Thyroid gland (tissue), 4 donors: Measurements from ENCODE around the gene BAG1. TPM values are rescaled to one million over a fixed set of nuclear protein-coding genes. Genes with fewer than 3 reads are reported as not detected.

Experiments
- DNase-seq, 2 donors: peaks; one replicate each; pipeline ENCODE4 v3.0.0-alpha.2; 2019
- H3K27ac ChIP-seq, 3 donors: fragments of 200-600 bp; sonication (generic); 1 replicate in 2 of 3; 2 replicates in 1 of 3; pipeline ENCODE4 v1.5.1; 2016 to 2019; ENCODE audit warnings: mild to moderate bottlenecking in 1 of 3, moderate library complexity in 1 of 3
- H3K27me3 ChIP-seq: fragments of 200-600 bp; sonication (generic); one replicate; pipeline ENCODE4 v1.5.1; 2019
- H3K36me3 ChIP-seq, 2 donors: fragments of 200-600 bp; sonication (generic); one replicate each; pipeline ENCODE4 v1.5.1; 2016 to 2019
- H3K4me1 ChIP-seq, 2 donors: fragments of 200-600 bp; sonication (generic); one replicate each; pipeline ENCODE4 v1.5.1; 2017 to 2019
- H3K4me3 ChIP-seq, 3 donors: fragments of 200-600 bp; sonication (generic); replicated peaks in 1 of 3; 1 replicate in 2 of 3; 2 replicates in 1 of 3; pipeline ENCODE4 v1.5.1; 2016; ENCODE audit warnings: mild to moderate bottlenecking in 1 of 3
- H3K9me3 ChIP-seq: fragments of 200-600 bp; sonication (generic); one replicate; pipeline ENCODE4 v1.5.1; 2017
- POLR2A ChIP-seq, 2 donors: fragments of 450-650 bp; IDR thresholded peaks; one replicate each; pipeline ENCODE4 v1.6.1; 2017; ENCODE audit warnings: antibody characterized with exemption in 2 of 2, mild to moderate bottlenecking in 2 of 2, moderate library complexity in 1 of 2
- WGBS, 2 donors: methylation state at CpG; one replicate each; pipeline ENCODE4 v1.1.5; 2017; 5-methylcytosine and 5-hydroxymethylcytosine counted together
- intact Hi-C: fragments of 100-400 bp; cut with DNase I; formaldehyde crosslinking; loops from one replicate; pipeline ENCODE4 v1.15.1; 2023
- total RNA-seq, 4 donors: library from RNA; depleted of rRNA; stranded (reverse); fragments of >200 nt; gene quantifications; one replicate each; pipeline ENCODE4 v1.2.3, GENCODE V29; 2016
- TF ChIP-seq, protein P1 (sequence below), 6 experiments: fragments of 200-600 bp in 3 of 6; fragments of 450-650 bp in 3 of 6; sonication (generic) in 3 of 6; IDR thresholded peaks; one replicate each; pipeline ENCODE4 v1.5.1; 2016 to 2019; ENCODE audit warnings: antibody characterized with exemption in 6 of 6, mild to moderate bottlenecking in 2 of 6, inconsistent platforms in 1 of 6, moderate library complexity in 1 of 6

Gene BAG1
- total RNA-seq, 4 donors from 2014 or later, result 72.0 to 135 (median 99.3) TPM

DNA sequence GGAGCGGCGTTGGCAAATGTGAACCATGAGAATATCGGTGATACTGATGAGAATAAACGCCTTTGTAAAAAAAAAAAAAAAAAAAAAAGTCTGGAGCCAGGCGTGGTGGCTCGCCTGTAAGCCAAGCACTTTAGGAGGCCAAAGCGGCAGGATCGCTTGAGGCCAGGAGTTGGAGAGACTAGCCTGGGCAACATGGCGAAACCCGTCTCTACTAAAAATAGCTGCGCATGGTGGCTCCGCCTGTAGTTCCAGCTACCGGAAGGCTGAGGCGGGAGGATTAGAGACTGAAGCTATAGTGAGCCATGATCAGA is 25.4 kb upstream of the BAG1 start:
- Histone ChIP-seq H3K4me3 (peak overlapping the region; percentile 61 to 71 (median 69)), H3K36me3 (peaks cover 0 to under 1% of the 10 kb centered on the region in 2 donors), H3K4me1 (peaks cover 22 to 29% of the 10 kb centered on the region in 2 donors), H3K27me3 (no peaks in the 10 kb centered on the region), H3K27ac (peak overlapping the region; percentile 97 to 99 (median 98)), H3K9me3 (no peaks in the 10 kb centered on the region)
- no peak for DNase-seq
- intact Hi-C loops, result loop anchor here (10.0 kb wide), 1 partner anchor 175 kb away; no protein-coding TSS in a partner anchor
- no peak for TF ChIP-seq POLR2A (IDR thresholded peaks at IDR 0.05)
- TF ChIP-seq, protein P1, sequence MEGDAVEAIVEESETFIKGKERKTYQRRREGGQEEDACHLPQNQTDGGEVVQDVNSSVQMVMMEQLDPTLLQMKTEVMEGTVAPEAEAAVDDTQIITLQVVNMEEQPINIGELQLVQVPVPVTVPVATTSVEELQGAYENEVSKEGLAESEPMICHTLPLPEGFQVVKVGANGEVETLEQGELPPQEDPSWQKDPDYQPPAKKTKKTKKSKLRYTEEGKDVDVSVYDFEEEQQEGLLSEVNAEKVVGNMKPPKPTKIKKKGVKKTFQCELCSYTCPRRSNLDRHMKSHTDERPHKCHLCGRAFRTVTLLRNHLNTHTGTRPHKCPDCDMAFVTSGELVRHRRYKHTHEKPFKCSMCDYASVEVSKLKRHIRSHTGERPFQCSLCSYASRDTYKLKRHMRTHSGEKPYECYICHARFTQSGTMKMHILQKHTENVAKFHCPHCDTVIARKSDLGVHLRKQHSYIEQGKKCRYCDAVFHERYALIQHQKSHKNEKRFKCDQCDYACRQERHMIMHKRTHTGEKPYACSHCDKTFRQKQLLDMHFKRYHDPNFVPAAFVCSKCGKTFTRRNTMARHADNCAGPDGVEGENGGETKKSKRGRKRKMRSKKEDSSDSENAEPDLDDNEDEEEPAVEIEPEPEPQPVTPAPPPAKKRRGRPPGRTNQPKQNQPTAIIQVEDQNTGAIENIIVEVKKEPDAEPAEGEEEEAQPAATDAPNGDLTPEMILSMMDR (IDR thresholded peaks at IDR 0.05), result no peak
- 0 to 2% methylated on average over 14 of the region's 14 CpGs for WGBS, 2 donors

DNA sequence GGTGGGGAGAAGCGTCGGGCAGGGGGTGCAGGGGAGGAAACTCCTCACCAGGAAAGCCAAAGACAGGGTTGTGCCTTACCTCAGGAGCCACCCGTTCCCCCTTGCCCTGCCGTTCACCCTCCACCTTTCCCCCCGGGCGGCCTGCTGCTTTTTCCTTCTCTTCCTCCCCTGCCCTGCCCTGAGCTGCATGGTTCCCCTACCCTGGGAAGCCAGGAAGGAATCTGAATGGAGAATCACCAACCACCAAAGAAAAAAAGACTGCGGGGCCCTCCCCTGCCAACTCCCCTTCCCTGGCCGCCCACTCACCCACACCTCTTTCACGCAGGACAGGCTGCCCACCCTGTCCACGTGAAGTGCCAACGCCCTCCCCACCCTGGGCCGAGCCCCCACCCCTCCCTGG is 25.0 kb upstream of the BAG1 start:
- Histone ChIP-seq H3K4me1 (peaks cover 22 to 29% of the 10 kb centered on the region in 2 donors), H3K4me3 (peak overlapping the region in 2 of 3 donors; percentile 61 to 71), H3K27ac (peak overlapping the region; percentile 97 to 99 (median 98)), H3K36me3 (no peaks in the 10 kb centered on the region), H3K27me3 (no peaks in the 10 kb centered on the region), H3K9me3 (no peaks in the 10 kb centered on the region)
- WGBS, 2 donors, result 9 to 17% methylated on average over 10 to 12 of the region's 12 CpGs
- intact Hi-C loops, result loop anchor here (10.0 kb wide), 1 partner anchor 175 kb away; no protein-coding TSS in a partner anchor
- TF ChIP-seq, protein P1 (IDR thresholded peaks at IDR 0.05), result no peak
- no peak for TF ChIP-seq POLR2A (IDR thresholded peaks at IDR 0.05)
- peak; percentile 7 to 15 for DNase-seq

DNA sequence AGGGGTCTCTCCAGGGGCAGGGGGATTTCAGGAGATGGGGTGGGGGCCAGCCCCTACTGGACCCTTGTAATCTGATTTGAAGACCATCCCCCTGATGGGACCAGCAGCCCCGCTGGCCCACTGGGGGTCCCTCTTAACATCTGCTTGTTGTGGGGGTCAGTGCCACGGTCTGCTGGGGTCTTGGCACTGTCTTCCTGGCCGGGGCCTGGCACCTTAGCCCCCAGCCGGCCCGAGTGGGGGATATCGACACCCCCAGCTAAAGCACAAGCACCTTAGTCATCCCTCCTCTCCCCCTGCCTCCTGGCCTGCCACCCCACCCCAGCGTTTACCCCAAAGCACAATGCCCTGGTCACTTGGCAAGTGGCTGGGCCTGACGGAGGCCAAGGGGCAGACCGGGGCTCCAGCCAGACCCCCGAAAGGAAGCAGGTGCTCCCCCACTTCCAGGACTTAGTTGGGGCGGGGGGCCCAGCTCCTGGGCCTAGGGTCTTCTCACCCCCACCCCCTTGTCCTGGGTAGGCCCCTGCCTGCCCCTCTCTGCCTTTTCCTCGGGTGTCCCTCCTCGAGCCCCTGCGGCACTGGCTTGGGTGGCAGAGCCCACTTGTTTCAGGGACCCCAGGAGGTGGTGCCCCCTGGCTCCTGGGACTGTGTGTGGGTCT is 24.4 kb upstream of the BAG1 start:
- Histone ChIP-seq H3K4me1 (peaks cover 22 to 29% of the 10 kb centered on the region in 2 donors), H3K4me3 (peak overlapping the region in 1 of 3 donors; percentile 71), H3K36me3 (no peaks in the 10 kb centered on the region), H3K27me3 (no peaks in the 10 kb centered on the region), H3K9me3 (no peaks in the 10 kb centered on the region), H3K27ac (peak overlapping the region; percentile 97 to 99 (median 98))
- WGBS, 2 donors, result 77 to 78% methylated on average over 7 to 9 of the region's 14 CpGs
- TF ChIP-seq, protein P1 (IDR thresholded peaks at IDR 0.05), result no peak
- TF ChIP-seq POLR2A (IDR thresholded peaks at IDR 0.05), result no peak
- no peak for DNase-seq
- intact Hi-C loops, result loop anchor here (10.0 kb wide), 1 partner anchor 176 kb away; no protein-coding TSS in a partner anchor

DNA sequence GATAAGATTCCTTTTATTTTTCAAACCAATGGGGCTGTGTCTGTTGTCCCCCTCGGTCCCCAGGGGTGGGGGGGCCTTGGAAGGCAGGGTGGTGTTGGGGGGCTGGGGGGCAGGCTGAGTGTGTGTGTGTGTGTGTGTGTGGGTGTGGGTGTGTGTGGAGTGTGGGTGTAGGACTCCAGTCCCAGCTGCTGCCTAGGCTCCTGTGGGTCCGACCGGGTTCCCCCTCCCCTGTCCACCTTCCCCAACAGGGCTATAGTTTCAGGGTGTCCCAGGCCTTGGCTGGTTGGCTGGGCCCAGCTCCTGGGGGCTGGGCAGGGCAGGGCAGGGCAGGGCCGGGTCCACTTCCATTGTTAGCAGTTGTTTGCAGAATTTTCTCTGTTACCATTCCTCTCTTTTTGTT is 23.7 kb upstream of the BAG1 start:
- Histone ChIP-seq H3K27ac (peak overlapping the region in 2 of 3 donors; percentile 97 to 98), H3K4me1 (peaks cover 22 to 29% of the 10 kb centered on the region in 2 donors), H3K27me3 (no peaks in the 10 kb centered on the region), H3K36me3 (no peaks in the 10 kb centered on the region), H3K4me3 (no peak overlapping the region), H3K9me3 (no peaks in the 10 kb centered on the region)
- TF ChIP-seq POLR2A (IDR thresholded peaks at IDR 0.05), result no peak
- TF ChIP-seq, protein P1 (IDR thresholded peaks at IDR 0.05), result no peak
- 36 to 81% methylated on average over 1 to 4 of the region's 4 CpGs for WGBS, 2 donors
- intact Hi-C loops, result loop anchor here (10.0 kb wide), 1 partner anchor 177 kb away; no protein-coding TSS in a partner anchor
- DNase-seq, result no peak

DNA sequence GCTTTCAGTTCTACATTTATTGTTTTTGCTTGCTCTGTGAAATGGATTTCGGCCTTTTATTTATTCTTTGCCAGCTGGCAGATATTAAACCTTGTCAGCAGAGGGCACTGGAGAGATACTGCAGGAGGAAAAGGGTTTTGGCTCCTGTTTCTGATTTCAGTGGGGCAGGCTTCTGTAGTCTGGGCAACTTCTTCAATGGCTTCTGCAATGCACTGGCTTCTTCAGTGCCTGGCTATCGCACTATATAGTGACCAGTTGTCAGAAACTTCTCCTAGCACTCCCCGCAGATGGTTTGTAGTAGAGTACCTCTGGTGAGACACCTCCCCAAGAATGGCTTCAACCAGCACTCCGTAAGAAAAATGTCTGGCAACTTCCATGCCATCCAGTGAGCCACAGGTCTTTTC is 22.6 kb upstream of the BAG1 start:
- Histone ChIP-seq H3K9me3 (no peaks in the 10 kb centered on the region), H3K27me3 (no peaks in the 10 kb centered on the region), H3K36me3 (peaks cover 6 to 10% of the 10 kb centered on the region in 2 donors), H3K4me1 (peaks cover 16 to 18% of the 10 kb centered on the region in 2 donors), H3K27ac (peak overlapping the region; percentile 9 to 43 (median 14)), H3K4me3 (no peak overlapping the region)
- no peak for TF ChIP-seq POLR2A (IDR thresholded peaks at IDR 0.05)
- TF ChIP-seq, protein P1 (IDR thresholded peaks at IDR 0.05), result peak; percentile 40 to 81 (median 78)
- intact Hi-C loops, result loop anchor here (10.0 kb wide), 1 partner anchor 178 kb away; no protein-coding TSS in a partner anchor
- peak; percentile 44 to 58 for DNase-seq
- WGBS, 2 donors, result 57 to 60% methylated on average over 4 of the region's 4 CpGs
